Right atrium auricular region (tissue), 2 donors: ENCODE measurements around the gene TAF12. TPM values are rescaled to one million over a fixed set of nuclear protein-coding genes. Genes with fewer than 3 reads are reported as not detected.

ENCODE experiments used
- DNase-seq: peaks from one replicate; pipeline ENCODE4 v3.0.0-alpha.2; 2019; ENCODE audit warnings: low spot score
- H3K27ac ChIP-seq, 2 donors: fragments of 200-600 bp; sonication (generic); 1 replicate in 1 of 2; 2 replicates in 1 of 2; pipeline ENCODE4 v1.5.1; 2016 to 2019
- H3K27me3 ChIP-seq, 2 donors: fragments of 200-600 bp; sonication (generic); one replicate each; pipeline versions ENCODE4 v1.5.1 to v1.6.0; 2017 to 2019
- H3K36me3 ChIP-seq: fragments of 200-600 bp; sonication (generic); one replicate; pipeline ENCODE4 v1.5.1; 2016
- H3K4me1 ChIP-seq, 2 donors: fragments of 200-600 bp; sonication (generic); one replicate each; pipeline versions ENCODE4 v1.5.1 to v1.6.0; 2017 to 2019
- H3K4me3 ChIP-seq, 2 donors: fragments of 200-600 bp; sonication (generic); 1 replicate in 1 of 2; 2 replicates in 1 of 2; pipeline ENCODE4 v1.5.1; 2017 to 2019; ENCODE audit warnings: mild to moderate bottlenecking in 1 of 2, moderate library complexity in 1 of 2
- H3K9me3 ChIP-seq, 2 donors: fragments of 200-600 bp; sonication (generic); one replicate each; pipeline ENCODE4 v1.5.1; 2019
- total RNA-seq, 2 donors: library from RNA; depleted of rRNA; stranded (reverse); fragments of >200 nt; gene quantifications; one replicate each; pipeline ENCODE4 v1.1.0, GENCODE V29; 2016
- TF ChIP-seq, protein P1 (sequence below), 2 donors: fragments of 200-600 bp; sonication (generic); IDR thresholded peaks; one replicate each; pipeline ENCODE4 v1.5.1; 2019; ENCODE audit warnings: antibody characterized with exemption in 2 of 2

TAF12 gene
- total RNA-seq, 2 donors from 2014 or later = 22.1 to 28.9 TPM

- Histone ChIP-seq H3K36me3 (peaks cover 94% of the 10 kb centered on the region), H3K27ac (no peak overlapping the region), H3K27me3 (no peaks in the 10 kb centered on the region), H3K4me1 (no peaks in the 10 kb centered on the region), H3K9me3 (no peaks in the 10 kb centered on the region), H3K4me3 (no peak overlapping the region)
- DNase-seq = no peak
- TF ChIP-seq, protein P1, sequence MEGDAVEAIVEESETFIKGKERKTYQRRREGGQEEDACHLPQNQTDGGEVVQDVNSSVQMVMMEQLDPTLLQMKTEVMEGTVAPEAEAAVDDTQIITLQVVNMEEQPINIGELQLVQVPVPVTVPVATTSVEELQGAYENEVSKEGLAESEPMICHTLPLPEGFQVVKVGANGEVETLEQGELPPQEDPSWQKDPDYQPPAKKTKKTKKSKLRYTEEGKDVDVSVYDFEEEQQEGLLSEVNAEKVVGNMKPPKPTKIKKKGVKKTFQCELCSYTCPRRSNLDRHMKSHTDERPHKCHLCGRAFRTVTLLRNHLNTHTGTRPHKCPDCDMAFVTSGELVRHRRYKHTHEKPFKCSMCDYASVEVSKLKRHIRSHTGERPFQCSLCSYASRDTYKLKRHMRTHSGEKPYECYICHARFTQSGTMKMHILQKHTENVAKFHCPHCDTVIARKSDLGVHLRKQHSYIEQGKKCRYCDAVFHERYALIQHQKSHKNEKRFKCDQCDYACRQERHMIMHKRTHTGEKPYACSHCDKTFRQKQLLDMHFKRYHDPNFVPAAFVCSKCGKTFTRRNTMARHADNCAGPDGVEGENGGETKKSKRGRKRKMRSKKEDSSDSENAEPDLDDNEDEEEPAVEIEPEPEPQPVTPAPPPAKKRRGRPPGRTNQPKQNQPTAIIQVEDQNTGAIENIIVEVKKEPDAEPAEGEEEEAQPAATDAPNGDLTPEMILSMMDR (IDR thresholded peaks at IDR 0.05) = no peak
These were observed 78.6 kb downstream of the TAF12 start for GRCh38 chr1:28564310-28564709.

DNA sequence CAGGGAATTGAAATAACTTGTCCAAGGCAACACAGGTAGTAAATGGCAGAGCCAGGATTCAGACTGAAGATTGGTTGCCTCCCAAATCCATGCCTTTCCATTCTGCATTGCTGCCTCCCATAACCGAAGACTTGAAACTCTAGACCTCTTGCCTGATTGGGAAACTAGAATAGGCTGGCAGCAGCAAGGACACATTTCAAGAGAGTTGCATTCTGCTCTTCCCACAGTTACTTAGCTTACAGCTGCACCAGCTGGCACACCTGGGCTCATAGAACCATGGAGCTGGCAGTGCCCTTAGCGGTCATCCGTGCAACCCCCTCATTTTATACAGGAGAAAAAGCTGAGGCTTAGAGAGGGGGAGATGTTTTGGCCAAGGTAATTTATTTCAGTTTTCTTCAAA lies 82.0 kb downstream of the TAF12 start:
- Histone ChIP-seq H3K36me3 (peaks cover 84% of the 10 kb centered on the region), H3K4me3 (no peak overlapping the region), H3K27me3 (no peaks in the 10 kb centered on the region), H3K9me3 (no peaks in the 10 kb centered on the region), H3K27ac (no peak overlapping the region), H3K4me1 (no peaks in the 10 kb centered on the region)
- TF ChIP-seq, protein P1 (IDR thresholded peaks at IDR 0.05) = no peak
- no peak for DNase-seq

Other genes starting within 250 kb of the TAF12 start
- gene RCC1, start 137.0 kb downstream of the TAF12 start, total RNA-seq = 1 to 10 TPM; 6.2 to 8.1 TPM
- gene TRNAU1AP, start 90.0 kb downstream of the TAF12 start, total RNA-seq = 10 to 100 TPM in 1 of 2 donors, 1 to 10 TPM in 1; 7.4 to 12.6 TPM
- 1 to 10 TPM; 1.5 to 2.0 TPM for gene RAB42, start 50.8 kb downstream of the TAF12 start, total RNA-seq
- not detected for gene RNU11, start 5.5 kb upstream of the TAF12 start, total RNA-seq
- 1 to 10 TPM; 4.2 to 8.8 TPM for gene GMEB1, start 25.7 kb upstream of the TAF12 start, total RNA-seq
- gene YTHDF2, start 93.9 kb upstream of the TAF12 start, total RNA-seq = 10 to 100 TPM; 31.5 to 37.8 TPM
- not detected for gene OPRD1, start 169.1 kb upstream of the TAF12 start, total RNA-seq